HepG2 (cell line): Measurements from ENCODE around the gene MAJIN. TPM values are rescaled to one million over a fixed set of nuclear protein-coding genes. Genes with fewer than 3 reads are reported as not detected.

Source experiments
- ARHGAP35 ChIP-seq: sonication (generic); formaldehyde crosslinking; IDR thresholded peaks from 2 replicates; pipeline ENCODE4 v1.9.0; 2022; ENCODE audit warnings: mild to moderate bottlenecking, inconsistent platforms, moderate library complexity, missing genetic modification reagents, borderline replicate concordance
- CENPX ChIP-seq: sonication (generic); formaldehyde crosslinking; IDR thresholded peaks from 2 replicates; pipeline ENCODE4 v1.9.0; 2021; ENCODE audit warnings: mild to moderate bottlenecking, missing genetic modification reagents, moderate library complexity
- ELF3 ChIP-seq: IDR thresholded peaks from 2 replicates; pipeline ENCODE4 v1.6.1; 2016; ENCODE audit warnings: missing genetic modification reagents, missing compliant biosample characterization
- FOXC1 ChIP-seq: sonication (generic); formaldehyde crosslinking; IDR thresholded peaks from 2 replicates; pipeline ENCODE4 v1.8.0; 2022; ENCODE audit warnings: mild to moderate bottlenecking, missing genetic modification reagents, borderline replicate concordance
- HNF1A ChIP-seq, 2 experiments: sonication (generic) in 1 of 2; formaldehyde crosslinking in 1 of 2; IDR thresholded peaks; 2 replicates each; pipeline versions ENCODE4 v1.4.0 to v1.6.1; 2016 to 2020; ENCODE audit warnings: borderline replicate concordance in 1 of 2, low read depth in 1 of 2, mild to moderate bottlenecking in 1 of 2, missing genetic modification reagents in 1 of 2
- HNF4G ChIP-seq, 2 experiments: sonication (generic) in 1 of 2; formaldehyde crosslinking in 1 of 2; IDR thresholded peaks; 2 replicates each; pipeline versions ENCODE4 v1.4.0 to v1.6.1; 2011 to 2020; ENCODE audit warnings: borderline replicate concordance in 2 of 2, low read depth in 2 of 2, mild to moderate bottlenecking in 2 of 2, low read length in 1 of 2, missing genetic modification reagents in 1 of 2, moderate library complexity in 1 of 2
- HOXA9 ChIP-seq: sonication (generic); formaldehyde crosslinking; IDR thresholded peaks from 2 replicates; pipeline ENCODE4 v1.8.1; 2022; ENCODE audit warnings: missing genetic modification reagents, mild to moderate bottlenecking, moderate library complexity, borderline replicate concordance
- JUND ChIP-seq: sonication (generic); formaldehyde crosslinking; IDR thresholded peaks from 2 replicates; pipeline ENCODE4 v1.8.0; 2022; ENCODE audit warnings: mild to moderate bottlenecking, missing genetic modification reagents
- MATR3 ChIP-seq: sonication (generic); formaldehyde crosslinking; IDR thresholded peaks from 2 replicates; pipeline ENCODE4 v1.4.0; 2020; ENCODE audit warnings: missing genetic modification reagents
- PTBP1 ChIP-seq: fragments of 200-400 bp; formaldehyde crosslinking; IDR thresholded peaks from 2 replicates; pipeline ENCODE4 v1.6.1; 2018; ENCODE audit warnings: low read length, low read depth; ENCODE audit not compliant: poor library complexity, severe bottlenecking
- SIX1 ChIP-seq: sonication (generic); formaldehyde crosslinking; IDR thresholded peaks from 2 replicates; pipeline ENCODE4 v1.4.0; 2020; ENCODE audit warnings: missing genetic modification reagents, borderline replicate concordance
- TRIM22 ChIP-seq: fragments of 450-650 bp; IDR thresholded peaks from 2 replicates; pipeline ENCODE4 v1.6.1; 2017
- TRIM24 ChIP-seq: sonication (generic); formaldehyde crosslinking; IDR thresholded peaks from 2 replicates; pipeline ENCODE4 v1.8.0; 2022; ENCODE audit warnings: mild to moderate bottlenecking, missing genetic modification reagents
- ZNF160 ChIP-seq: sonication (generic); formaldehyde crosslinking; IDR thresholded peaks from 2 replicates; pipeline ENCODE4 v1.8.0; 2022; ENCODE audit warnings: mild to moderate bottlenecking, inconsistent platforms, missing genetic modification reagents
- polyA plus RNA-seq, 8 experiments: library from polyadenylated mRNA; depleted of rRNA in 3 of 8; stranded (reverse) in 7 of 8; unstranded in 1 of 8; fragments of >200 nt; fragmentation: Illumina TruSeq in 4 of 8; extraction: Trizol in 4 of 8; gene quantifications; 2 replicates each; pipeline versions ENCODE4 v1.2.1 to v1.2.3, GENCODE V29; 2011 to 2016; ENCODE audit warnings: low read depth in 4 of 8, missing spikeins in 1 of 8, mixed read lengths in 1 of 8; ENCODE audit not compliant: insufficient read depth in 1 of 8
- total RNA-seq, 5 experiments: library from RNA; depleted of rRNA; stranded (reverse); fragments of >200 nt; fragmentation: Illumina TruSeq; extraction: Trizol; gene quantifications; 2 replicates each; pipeline ENCODE4 v1.2.3, GENCODE V29; 2016; ENCODE audit warnings: low read depth in 1 of 5
- TF ChIP-seq, protein P1 (sequence below): sonication (generic); formaldehyde crosslinking; IDR thresholded peaks from 2 replicates; pipeline ENCODE4 v1.5.0; 2020; ENCODE audit warnings: missing genetic modification reagents
- TF ChIP-seq, protein P2 (sequence below): sonication (generic); formaldehyde crosslinking; IDR thresholded peaks from 2 replicates; pipeline ENCODE4 v1.9.0; 2021; ENCODE audit warnings: missing genetic modification reagents, borderline replicate concordance
- TF ChIP-seq, protein P3 (sequence below): sonication (generic); formaldehyde crosslinking; conservative IDR thresholded peaks from 2 replicates; pipeline ENCODE4 v1.4.0; 2020; ENCODE audit warnings: missing genetic modification reagents

Gene MAJIN
- total and polyA plus RNA-seq, 2 of the 13 experiments (the other 11 are each of a cell fraction or from before 2014, with no cell fraction given) = not detected

DNA sequence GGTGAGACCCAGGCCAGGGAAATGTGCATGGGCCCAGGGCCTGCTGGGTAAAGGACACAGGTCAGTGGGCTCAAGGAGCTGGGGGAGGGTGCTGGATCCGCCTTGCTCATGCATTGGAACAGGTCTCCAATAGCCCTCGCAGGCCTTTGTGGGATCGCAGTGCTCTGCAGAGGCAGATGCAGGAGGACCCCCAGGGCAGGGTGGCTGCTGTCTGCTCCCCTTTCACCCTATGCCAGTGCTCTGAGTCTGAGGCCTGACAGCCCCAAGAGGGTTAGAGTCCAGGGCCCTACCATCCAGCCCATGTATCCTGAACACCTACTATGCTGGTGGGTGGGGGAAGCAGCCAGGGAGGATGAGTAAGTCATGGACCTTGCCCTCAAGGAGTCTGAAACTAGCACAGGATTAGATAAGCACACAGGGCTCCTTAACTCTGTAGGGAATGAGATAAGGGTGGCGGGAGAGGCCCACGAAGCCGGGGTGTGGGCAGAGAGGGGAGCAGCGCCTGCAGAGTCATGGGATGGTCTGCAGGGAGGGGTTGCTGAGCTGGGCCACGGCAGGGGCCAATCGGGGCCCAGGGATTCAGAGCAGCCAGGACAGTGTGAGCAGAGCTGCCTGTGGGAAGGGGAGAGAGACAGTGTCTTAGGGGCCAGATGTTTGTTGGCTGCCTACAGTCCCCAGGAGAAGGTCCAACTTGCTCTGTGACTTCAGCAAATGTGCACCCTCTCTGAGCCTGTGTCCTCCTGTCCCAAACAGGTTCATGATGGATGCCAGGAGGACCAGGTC lies 83.0 kb downstream of the MAJIN start (continued):
- TF ChIP-seq, protein P1, sequence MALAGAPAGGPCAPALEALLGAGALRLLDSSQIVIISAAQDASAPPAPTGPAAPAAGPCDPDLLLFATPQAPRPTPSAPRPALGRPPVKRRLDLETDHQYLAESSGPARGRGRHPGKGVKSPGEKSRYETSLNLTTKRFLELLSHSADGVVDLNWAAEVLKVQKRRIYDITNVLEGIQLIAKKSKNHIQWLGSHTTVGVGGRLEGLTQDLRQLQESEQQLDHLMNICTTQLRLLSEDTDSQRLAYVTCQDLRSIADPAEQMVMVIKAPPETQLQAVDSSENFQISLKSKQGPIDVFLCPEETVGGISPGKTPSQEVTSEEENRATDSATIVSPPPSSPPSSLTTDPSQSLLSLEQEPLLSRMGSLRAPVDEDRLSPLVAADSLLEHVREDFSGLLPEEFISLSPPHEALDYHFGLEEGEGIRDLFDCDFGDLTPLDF = no peak
- TF ChIP-seq CENPX (CRISPR knock-in tag) = no peak
- no peak for TF ChIP-seq ELF3 (CRISPR knock-in tag)
- no peak for TF ChIP-seq TRIM22
- no peak for TF ChIP-seq HOXA9 (CRISPR knock-in tag)
- peak; percentile 45; the same call in 1 of the 2 replicates for TF ChIP-seq HNF4G (IDR thresholded peaks at IDR 0.05; ENCODE audit: borderline replicate concordance, low read depth, low read length)
- TF ChIP-seq HNF4G (CRISPR knock-in tag; IDR thresholded peaks at IDR 0.05; ENCODE audit: borderline replicate concordance, low read depth) = no peak; the same call in 1 of the 2 replicates
- TF ChIP-seq PTBP1 = no peak
- peak; percentile 71 for TF ChIP-seq JUND (CRISPR knock-in tag)
- TF ChIP-seq ARHGAP35 (CRISPR knock-in tag) = no peak
- no peak for TF ChIP-seq ZNF160
- TF ChIP-seq, protein P2, sequence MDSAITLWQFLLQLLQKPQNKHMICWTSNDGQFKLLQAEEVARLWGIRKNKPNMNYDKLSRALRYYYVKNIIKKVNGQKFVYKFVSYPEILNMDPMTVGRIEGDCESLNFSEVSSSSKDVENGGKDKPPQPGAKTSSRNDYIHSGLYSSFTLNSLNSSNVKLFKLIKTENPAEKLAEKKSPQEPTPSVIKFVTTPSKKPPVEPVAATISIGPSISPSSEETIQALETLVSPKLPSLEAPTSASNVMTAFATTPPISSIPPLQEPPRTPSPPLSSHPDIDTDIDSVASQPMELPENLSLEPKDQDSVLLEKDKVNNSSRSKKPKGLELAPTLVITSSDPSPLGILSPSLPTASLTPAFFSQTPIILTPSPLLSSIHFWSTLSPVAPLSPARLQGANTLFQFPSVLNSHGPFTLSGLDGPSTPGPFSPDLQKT = no peak
- TF ChIP-seq TRIM24 (CRISPR knock-in tag) = no peak
- TF ChIP-seq, protein P3, sequence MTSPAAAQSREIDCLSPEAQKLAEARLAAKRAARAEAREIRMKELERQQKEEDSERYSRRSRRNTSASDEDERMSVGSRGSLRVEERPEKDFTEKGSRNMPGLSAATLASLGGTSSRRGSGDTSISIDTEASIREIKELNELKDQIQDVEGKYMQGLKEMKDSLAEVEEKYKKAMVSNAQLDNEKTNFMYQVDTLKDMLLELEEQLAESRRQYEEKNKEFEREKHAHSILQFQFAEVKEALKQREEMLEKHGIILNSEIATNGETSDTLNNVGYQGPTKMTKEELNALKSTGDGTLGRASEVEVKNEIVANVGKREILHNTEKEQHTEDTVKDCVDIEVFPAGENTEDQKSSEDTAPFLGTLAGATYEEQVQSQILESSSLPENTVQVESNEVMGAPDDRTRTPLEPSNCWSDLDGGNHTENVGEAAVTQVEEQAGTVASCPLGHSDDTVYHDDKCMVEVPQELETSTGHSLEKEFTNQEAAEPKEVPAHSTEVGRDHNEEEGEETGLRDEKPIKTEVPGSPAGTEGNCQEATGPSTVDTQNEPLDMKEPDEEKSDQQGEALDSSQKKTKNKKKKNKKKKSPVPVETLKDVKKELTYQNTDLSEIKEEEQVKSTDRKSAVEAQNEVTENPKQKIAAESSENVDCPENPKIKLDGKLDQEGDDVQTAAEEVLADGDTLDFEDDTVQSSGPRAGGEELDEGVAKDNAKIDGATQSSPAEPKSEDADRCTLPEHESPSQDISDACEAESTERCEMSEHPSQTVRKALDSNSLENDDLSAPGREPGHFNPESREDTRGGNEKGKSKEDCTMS = no peak
- no peak for TF ChIP-seq FOXC1 (CRISPR knock-in tag)
- no peak for TF ChIP-seq MATR3 (CRISPR knock-in tag)
- TF ChIP-seq SIX1 (CRISPR knock-in tag) = no peak
- no peak for TF ChIP-seq HNF1A (IDR thresholded peaks at IDR 0.05; ENCODE audit: low read depth)
- TF ChIP-seq HNF1A (CRISPR knock-in tag; IDR thresholded peaks at IDR 0.05; ENCODE audit: borderline replicate concordance) = no peak
